Stimulated activated naive CD8-positive, alpha-beta T cell treated with anti-CD3 and anti-CD28 coated beads, Interleukin-15, Interleukin-2, amounts not matched to agents 100 U/mL and 50 U/mL, for 24 hours (primary cell): ENCODE data around the gene STPG3.

Source experiments
- ATAC-seq: fragments of 150-1000 bp; cut with Tn5 transposase; one replicate; pipeline ENCODE4 v1.10.0; 2021
- DNase-seq: peaks from one replicate; pipeline ENCODE4 v3.0.0; 2021

Gene STPG3

GRCh38 chr9:137278721-137279711 is 27.9 kb downstream of the STPG3 start:
- ATAC-seq (no peak), DNase-seq (no peak)

GRCh38 chr9:137279741-137280473 is 28.8 kb downstream of the STPG3 start:
- DNase-seq, result no peak
- no peak for ATAC-seq

DNA sequence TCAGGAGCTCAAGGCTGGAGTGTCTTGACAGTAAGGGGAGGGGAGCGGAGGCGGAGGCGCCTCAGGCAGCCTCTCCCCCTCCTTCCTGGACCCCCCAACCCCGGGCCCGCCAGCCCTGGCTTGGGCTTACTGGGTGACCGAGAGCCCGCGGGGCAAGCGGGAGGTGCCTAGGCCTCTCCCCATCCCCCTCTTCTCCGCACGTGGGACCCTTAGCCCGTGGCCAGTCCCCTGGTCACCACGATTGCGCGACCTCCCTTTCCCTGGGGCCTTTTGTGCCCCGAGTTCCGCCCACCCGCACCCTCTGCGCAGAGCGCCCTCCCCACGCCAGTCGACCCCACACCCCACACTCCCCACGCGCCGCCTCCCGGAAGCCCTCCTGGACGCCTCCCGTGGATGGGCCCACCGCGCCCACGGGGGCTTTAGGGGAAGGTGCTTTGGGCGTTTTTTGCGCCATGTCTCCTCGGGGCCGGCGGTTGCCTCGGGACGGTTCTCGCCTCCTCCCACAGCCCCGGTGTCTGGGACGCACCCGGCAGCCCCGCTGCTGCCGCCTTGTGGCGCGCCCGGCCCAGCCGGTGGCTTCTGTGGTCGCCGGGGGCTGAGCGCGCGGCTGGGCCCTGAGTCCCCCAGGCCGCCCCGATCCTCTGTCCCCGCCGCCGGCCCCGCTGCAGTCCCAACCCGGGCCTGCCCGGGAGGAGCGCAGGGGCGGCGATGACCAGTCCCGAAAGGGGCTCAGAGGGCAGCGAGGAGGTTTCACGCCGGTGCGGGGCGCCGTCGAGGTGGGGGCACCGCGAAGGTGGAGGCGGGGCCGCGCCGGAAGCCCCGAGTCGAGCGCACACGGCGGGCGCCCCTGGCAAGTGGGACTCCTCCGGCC is 29.6 kb downstream of the STPG3 start:
- DNase-seq (no peak), ATAC-seq (no peak)

DNA sequence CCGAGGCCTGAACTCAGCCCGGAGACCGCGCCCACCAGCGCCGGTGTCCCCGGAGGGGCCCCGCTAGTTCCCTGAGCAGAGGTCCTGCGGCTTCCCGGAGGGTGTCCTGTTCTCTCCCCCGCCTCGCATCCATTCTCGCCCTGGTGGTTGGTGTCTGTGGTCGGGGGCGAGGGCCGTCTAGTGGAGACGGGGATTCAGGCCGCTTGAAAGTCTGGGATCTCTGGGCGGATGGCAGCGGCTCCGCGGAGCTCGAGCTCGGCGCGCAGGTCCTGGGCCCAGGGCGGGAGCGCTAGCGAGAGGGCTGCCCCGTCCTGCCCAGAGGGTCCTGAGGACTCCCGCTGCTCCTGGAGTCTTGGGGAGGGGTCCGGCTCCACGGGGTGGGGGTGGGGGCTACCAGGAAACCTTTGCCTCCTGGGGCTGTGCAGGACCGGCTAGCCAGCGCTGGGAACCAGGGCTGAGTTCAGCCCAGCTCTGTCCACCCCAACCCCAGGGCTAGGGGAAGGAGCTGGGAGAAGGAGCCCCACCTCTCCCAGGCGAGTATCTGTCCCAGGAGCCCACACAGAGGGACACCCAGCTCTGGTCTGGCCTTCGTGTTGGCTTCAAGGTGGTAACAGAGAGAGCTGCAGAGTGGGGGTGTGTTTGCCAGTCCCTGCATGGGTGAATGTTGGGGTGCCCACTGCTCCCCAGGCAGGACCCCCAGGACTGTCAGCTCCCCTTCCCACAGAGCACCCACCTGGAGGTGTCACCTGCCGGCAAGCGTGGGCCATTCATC is 30.4 kb downstream of the STPG3 start:
- ATAC-seq (no peak), DNase-seq (no peak)

DNA sequence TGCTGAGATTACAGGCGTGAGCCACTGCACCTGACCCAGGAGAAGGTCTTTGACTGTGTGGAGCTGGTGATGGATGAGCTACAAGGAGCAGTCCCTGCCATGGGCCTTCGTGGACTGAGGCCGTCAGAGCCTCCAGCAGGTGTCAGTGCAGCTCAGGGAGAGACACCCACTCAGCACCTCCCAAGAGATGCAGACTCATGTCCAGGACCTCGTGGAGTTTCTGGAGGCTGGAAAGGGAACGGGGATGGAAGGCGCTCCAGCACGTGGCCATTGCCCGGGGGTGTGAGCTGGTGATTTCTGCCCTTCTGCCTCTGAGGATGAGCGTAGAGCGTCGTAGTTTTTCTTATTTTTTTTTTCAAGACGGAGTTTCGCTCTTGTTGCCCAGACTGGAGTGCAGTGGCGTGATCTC is 35.9 kb downstream of the STPG3 start:
- ATAC-seq (peak; percentile 59), DNase-seq (no peak)

DNA sequence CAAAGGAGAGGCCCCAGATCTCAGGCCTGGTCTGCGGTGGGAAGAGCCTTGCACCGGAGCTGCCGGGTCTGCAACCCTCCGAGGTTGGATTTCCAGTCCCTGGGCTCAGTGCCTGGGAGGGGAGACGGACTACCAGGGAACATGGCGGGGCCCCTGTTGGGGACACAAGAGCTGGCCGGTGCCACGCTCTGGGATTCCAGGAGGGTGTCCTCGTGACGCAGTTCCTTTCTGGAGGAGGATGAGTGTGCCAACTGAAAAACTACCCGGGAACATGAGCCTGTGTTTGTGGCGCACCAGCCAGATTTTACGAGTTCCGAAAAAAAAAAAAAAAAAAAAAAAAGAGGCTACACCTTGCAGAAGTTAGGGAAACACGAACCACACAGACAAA is 42.0 kb downstream of the STPG3 start:
- DNase-seq, result no peak
- no peak for ATAC-seq

DNA sequence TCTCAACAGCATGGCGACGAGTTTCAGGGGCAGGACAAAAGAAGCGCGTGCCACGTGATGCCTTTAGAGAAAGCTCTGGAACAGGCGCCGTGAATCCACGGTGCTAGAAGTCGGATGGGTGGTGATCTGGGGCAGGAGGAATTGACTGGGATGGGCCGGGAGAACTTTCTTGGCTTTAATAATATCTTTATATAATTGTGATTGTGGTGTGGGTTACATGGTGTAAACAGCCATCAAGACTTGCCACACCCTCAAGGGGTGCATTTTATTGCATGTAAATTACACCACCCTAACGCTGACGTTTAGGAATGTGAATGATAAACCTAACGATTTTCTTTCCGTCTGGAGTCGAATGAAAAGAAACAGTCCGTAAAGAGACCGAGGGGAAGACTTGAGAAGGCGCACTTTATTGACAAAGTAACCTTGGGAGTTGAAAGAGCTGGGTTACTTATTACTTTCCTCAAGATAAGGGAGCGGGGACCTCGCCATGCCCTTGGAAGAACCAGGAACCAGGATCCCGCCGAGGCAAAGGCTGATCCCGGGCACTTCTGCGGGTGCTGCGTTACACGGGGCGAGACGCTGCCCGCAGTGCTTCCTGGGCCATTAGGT is 42.5 kb downstream of the STPG3 start:
- no peak for ATAC-seq
- DNase-seq, result no peak

GRCh38 chr9:137294091-137294680 is 43.1 kb downstream of the STPG3 start:
- DNase-seq (no peak), ATAC-seq (peak; percentile 53)

GRCh38 chr9:137294681-137295237 is 43.7 kb downstream of the STPG3 start:
- ATAC-seq (peak; percentile 17), DNase-seq (no peak)

DNA sequence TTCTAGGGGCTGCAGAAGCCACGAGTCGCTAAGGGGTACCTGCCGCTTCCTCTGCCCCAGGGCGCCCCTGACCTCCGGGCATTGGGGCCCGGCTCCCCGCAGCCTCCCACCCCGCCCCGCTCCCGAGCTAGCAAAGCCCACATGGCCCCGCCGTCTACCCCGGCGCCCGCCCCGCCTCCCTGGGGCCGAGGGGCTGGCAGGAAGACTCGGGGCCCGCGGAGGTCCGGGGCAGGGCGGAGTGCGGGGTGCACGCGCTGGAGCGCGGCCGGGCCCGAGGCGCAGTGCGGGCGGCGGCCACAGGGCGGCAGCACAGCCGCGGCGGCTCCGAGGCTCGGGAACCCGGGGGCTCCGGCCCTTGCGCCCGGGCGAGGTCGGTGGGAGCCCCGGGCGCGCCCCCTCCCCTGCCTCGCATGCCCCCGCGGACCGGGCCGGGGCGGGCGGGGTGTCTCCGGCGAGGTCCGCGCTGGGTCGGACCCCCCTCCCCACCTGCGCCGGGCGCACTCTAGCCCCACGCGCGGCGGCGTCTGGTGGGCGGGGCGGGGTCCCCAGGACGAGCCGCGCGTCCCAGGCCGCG is 44.2 kb downstream of the STPG3 start:
- peak; percentile 71 for DNase-seq
- ATAC-seq, result peak; percentile 78

DNA sequence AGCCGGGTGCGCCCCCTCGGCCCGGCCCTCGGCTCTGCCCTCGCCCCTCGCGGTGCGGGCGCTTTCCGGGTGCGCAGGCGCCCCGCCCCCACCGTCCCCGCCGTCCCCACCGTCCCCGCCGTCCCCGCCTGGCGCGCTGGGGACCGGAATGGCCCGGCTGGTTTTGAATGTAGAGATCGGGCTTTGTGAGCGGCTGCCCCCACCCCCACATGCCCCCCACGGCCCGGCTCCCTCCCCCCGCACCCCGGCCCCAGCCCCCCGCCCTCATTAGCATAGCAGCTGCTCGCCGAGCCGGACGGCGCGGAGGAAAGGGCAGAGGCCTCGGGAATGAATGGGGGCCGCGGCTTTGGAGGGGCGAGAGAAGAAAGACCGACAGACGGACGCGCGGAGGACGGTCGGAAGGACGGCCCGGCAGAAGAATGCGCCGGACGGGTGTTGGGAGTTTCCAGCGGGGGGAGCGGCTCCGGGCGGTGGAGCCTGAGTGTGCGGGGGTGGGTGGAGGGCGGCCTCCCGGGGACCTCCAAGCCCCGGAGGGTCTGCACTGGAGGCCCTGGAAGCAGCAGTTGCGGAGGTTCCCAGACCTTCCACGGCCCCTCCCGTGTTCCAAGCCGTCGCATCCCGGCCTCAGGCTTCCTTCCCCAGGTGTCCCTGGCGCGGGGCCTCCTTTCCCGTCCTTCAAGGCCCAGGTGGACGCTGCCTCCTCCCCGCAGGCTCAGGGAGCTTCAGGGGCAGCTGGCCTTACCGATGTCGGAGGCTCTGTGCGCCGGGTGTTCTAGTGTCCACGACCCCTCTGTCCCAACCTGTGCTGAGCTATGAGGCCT is 45.0 kb downstream of the STPG3 start:
- ATAC-seq, result no peak

GRCh38 chr9:137296670-137297664 is 45.9 kb downstream of the STPG3 start:
- no peak for DNase-seq
- ATAC-seq, result no peak

More for the DNA sequence above, 45.0 kb downstream of the STPG3 start:
- no peak for DNase-seq

- ATAC-seq, result no peak
Observed at GRCh38 chr9:137297966-137298365, 46.9 kb downstream of the STPG3 start.

DNA sequence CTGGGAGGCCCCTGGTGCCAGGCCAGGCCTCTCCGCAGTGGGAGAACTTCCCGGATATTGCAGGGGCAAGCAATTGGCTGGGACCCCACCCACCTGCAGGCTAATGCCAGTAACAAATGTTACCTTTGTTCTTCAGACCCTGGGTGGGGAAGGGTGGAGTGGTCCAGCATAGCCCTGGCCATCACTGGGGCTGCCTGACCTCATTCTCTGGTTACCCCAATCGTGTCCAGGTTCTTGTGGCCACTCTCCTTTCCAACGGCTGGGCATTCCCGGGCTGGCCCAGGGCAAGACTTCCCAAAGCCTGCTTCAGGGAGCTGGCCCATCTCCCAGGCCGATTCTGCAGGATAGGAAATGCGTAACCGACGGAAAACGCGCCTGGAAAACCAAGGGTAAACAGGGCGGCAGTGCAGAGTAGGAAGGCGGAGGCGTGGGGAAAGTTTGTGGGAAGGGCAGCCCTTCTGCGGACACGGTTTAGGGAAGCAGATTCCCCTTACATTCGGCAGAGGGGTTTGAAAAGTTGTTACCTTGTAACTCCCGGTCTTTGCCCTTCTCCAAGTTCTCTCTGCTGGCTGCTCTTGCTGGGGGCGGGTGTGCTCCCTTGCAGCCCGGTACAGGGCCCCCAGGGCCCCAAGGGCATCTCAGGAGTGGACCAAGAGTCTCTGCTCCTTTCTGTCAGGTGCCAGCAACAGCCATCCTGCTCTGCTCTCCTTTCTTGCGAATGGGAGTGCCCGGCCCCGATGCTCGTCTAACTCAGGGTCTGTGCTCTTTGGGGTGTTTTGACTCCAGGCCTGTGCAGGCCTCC is 47.5 kb downstream of the STPG3 start:
- DNase-seq, result no peak
- no peak for ATAC-seq

More at GRCh38 chr9:137297966-137298365, 46.9 kb downstream of the STPG3 start:
- DNase-seq, result peak; percentile 2

DNA sequence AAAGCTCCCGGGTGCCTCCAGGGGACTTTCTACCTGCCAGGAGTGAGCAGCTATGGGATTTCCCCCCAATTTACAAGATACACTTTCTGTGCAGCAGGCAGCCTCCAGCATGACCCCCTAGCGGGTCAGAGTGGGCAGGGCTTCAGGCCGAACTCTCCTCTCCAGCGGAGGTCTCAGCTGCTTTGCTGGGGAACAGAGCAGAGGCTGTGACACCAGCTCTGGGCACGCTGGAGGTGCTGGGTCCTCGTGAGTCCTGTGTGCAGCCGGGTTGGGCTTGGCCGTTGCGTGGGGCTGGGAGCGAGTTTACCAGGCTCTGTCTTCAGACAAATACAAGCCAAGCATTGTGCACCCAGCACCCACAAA is 48.1 kb downstream of the STPG3 start:
- ATAC-seq (no peak), DNase-seq (no peak)

DNA sequence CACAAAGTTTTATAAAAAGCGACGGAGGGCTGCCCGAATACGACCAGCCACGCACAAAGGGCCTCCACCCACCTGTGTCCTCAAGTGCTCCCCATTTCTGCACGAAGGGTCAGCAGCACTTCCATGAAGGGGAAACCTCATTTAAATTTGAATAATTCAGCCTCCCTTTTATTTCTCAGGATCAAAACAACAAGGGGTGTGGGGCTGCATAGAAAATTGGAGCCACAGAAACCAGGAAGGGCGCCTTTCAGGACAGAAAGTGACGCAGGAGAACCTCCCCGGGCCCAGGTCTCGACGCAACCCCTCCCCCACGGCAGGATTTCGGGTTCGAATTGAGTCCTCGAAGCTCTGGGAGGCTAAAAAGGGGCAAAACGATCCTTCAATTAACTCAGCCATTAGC is 48.9 kb downstream of the STPG3 start:
- DNase-seq (peak; percentile 2), ATAC-seq (no peak)

DNA sequence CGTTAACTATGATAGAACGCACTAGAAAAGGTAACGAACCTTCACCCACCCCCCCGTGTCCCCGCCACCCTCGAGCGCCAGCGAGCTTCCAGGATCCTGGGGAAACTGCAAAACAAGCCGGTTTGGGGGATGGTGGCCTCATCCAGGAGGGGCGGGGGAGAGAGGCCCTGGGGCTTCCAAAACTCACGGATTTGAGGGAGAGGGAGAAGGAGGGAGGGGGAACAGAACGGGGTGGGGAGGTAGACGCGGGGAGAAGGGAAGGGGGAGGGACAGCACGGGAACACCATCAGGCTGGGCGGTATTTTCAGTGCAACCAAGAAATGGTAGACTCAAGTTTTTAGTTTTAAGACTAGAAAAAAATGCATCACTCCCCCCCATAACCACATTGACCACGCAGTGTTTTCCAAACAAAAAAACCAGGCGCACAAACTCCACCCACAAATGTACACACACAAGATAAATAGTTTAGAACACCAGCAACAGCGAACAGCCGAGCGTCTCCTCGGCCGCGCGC is 49.5 kb downstream of the STPG3 start:
- DNase-seq, result no peak
- no peak for ATAC-seq
